ENCODE results near the gene PI4K2B.
"Not testable (repeated sequence)": the region's sequence is repeated elsewhere in the genome, so short reads cannot be mapped to it uniquely, and the experiment has no call there.

Gene PI4K2B

GRCh38 chr4:25246680-25247611, 13.1 kb downstream of the PI4K2B start:
- no peak for TF ChIP-seq CTCF (conservative IDR thresholded peaks at IDR 0.05)
- H3K27ac ChIP-seq, result no peak overlapping the region

DNA sequence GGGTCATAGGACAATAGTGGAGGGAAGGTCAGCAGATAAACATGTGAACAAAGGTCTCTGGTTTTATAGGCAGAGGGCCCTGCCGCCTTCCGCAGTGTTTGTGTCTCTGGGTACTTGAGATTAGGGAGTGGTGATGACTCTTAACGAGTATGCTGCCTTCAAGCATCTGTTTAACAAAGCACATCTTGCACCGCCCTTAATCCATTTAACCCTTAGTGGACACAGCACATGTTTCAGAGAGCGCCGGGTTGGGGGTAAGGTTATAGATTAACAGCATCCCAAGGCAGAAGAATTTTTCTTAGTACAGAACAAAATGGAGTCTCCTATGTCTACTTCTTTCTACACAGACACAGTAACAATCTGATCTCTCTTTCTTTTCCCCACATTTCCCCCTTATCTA, 15.0 kb downstream of the PI4K2B start:
- not testable (repeated sequence) for H3K27ac ChIP-seq

GRCh38 chr4:25249494-25249893, 15.7 kb downstream of the PI4K2B start:
- H3K27ac ChIP-seq, result not testable (repeated sequence)

GRCh38 chr4:25252230-25253070, 18.6 kb downstream of the PI4K2B start:
- no peak for TF ChIP-seq CTCF (conservative IDR thresholded peaks at IDR 0.05)
- no peak overlapping the region for H3K27ac ChIP-seq

DNA sequence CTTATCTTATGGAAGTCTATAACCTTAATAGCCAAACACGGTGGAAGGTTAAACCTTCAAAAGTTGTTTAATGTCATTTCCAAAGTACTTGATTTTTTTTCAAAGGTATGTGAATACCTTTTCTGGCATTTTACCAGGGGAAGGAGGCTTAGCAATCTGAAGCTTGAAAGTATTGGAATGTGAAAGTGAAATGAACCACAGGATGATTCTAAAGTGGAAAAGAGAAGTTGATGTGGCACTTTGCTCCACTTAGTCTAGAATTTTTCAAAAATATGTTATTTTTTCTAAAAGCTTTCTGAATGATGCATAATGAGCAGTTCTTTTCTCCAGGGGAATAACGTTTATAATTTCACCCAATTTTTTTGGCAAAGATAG, 19.2 kb downstream of the PI4K2B start:
- no peak for TF ChIP-seq CTCF (conservative IDR thresholded peaks at IDR 0.05)
- H3K27ac ChIP-seq, result no peak overlapping the region

GRCh38 chr4:25253786-25254185, 20.0 kb downstream of the PI4K2B start:
- H3K27ac ChIP-seq, result not testable (repeated sequence)

GRCh38 chr4:25258980-25259578, 25.2 kb downstream of the PI4K2B start:
- H3K27ac ChIP-seq, result no peak overlapping the region
- TF ChIP-seq CTCF (conservative IDR thresholded peaks at IDR 0.05), result no peak

DNA sequence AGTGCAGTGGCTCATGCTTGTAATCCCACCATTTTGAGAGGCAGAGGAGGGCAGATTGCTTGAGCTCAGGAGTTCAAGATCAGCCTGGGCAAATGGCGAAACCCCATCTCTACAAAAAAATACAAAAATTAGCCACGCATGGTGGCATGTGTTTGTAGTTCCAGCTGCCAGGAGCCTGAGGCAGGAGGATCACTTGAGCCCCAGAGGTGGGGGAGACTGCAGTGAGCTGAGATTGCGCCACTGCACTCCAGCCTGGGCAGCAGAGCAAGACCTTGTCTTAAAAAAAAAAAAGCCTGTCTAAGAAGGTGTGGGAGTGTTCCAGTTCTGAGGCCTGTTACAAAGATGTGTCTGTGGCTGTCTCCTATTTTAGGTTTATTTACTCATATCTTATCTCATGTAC, 38.0 kb downstream of the PI4K2B start:
- no peak overlapping the region for H3K27ac ChIP-seq
- no peak for TF ChIP-seq CTCF (conservative IDR thresholded peaks at IDR 0.05)

- TF ChIP-seq CTCF (conservative IDR thresholded peaks at IDR 0.05), result no peak
- no peak overlapping the region for H3K27ac ChIP-seq
Observed at GRCh38 chr4:25280210-25280609, 46.4 kb downstream of the PI4K2B start.

Data from VCaP (cell line).